SKM-1 (cell line): Measurements from ENCODE around the gene ICAM2.
"Not testable (repeated sequence)": the region's sequence is repeated elsewhere in the genome, so short reads cannot be mapped to it uniquely, and the experiment has no call there.

Experiments used
- DNase-seq: peaks from one replicate; lab custom pipeline; 2025; ENCODE audit not compliant: unreplicated experiment; lab: John Stamatoyannopoulos, UW

Gene ICAM2

GRCh38 chr17:64015447-64015846 is 5.0 kb downstream of the ICAM2 start:
- no peak for DNase-seq

- no peak for DNase-seq
Measured at GRCh38 chr17:64009571-64010402, 10.6 kb downstream of the ICAM2 start.

GRCh38 chr17:64008830-64009229 is 11.6 kb downstream of the ICAM2 start:
- DNase-seq, result no peak

- DNase-seq, result no peak
Measured at GRCh38 chr17:64008346-64008745, 12.1 kb downstream of the ICAM2 start.

GRCh38 chr17:64007838-64008282 is 12.6 kb downstream of the ICAM2 start:
- no peak for DNase-seq

- DNase-seq, result not testable (repeated sequence)
Measured at GRCh38 chr17:64007089-64007837, 13.2 kb downstream of the ICAM2 start.

- no peak for DNase-seq
Measured at GRCh38 chr17:64006361-64007088, 13.9 kb downstream of the ICAM2 start.

GRCh38 chr17:64005734-64006167 is 14.7 kb downstream of the ICAM2 start:
- DNase-seq, result no peak

GRCh38 chr17:64004903-64005733 is 15.3 kb downstream of the ICAM2 start:
- no peak for DNase-seq

- no peak for DNase-seq
Measured at GRCh38 chr17:64004218-64004770, 16.1 kb downstream of the ICAM2 start.

- no peak for DNase-seq
Measured at GRCh38 chr17:64003526-64004121, 16.8 kb downstream of the ICAM2 start.

GRCh38 chr17:64002658-64003525 is 17.5 kb downstream of the ICAM2 start:
- DNase-seq, result no peak

- no peak for DNase-seq
Measured at GRCh38 chr17:64001763-64002529, 18.5 kb downstream of the ICAM2 start.

- DNase-seq, result no peak
Measured at GRCh38 chr17:64001091-64001579, 19.3 kb downstream of the ICAM2 start.

- no peak for DNase-seq
Measured at GRCh38 chr17:63999680-64000531, 20.5 kb downstream of the ICAM2 start.

- no peak for DNase-seq
Measured at GRCh38 chr17:63998721-63999679, 21.4 kb downstream of the ICAM2 start.
